Neural progenitor cell (in vitro differentiated cells): ENCODE data around the gene LMAN1. TPM values are rescaled to one million over a fixed set of nuclear protein-coding genes. Genes with fewer than 3 reads are reported as not detected.
A peak's percentile ranks its signal among the peaks of the same experiment; 100 is the strongest.

Experiments
- DNase-seq: peaks from one replicate; pipeline ENCODE4 v3.0.0-alpha.2; 2016; ENCODE audit warnings: low spot score
- H2AFZ ChIP-seq: fragments of 200-600 bp; sonication (generic); replicated peaks from 2 replicates; pipeline ENCODE4 v1.6.1; 2016; ENCODE audit warnings: antibody characterized with exemption
- H3F3A ChIP-seq: fragments of 200-600 bp; sonication (generic); 2 replicates; pipeline ENCODE4 v1.6.1; 2016; ENCODE audit warnings: antibody characterized with exemption, low read depth
- H3K27ac ChIP-seq: fragments of 200-600 bp; sonication (generic); 2 replicates; pipeline ENCODE4 v1.5.1; 2016; ENCODE audit warnings: mild to moderate bottlenecking
- H3K27me3 ChIP-seq: fragments of 200-600 bp; sonication (generic); 2 replicates; pipeline ENCODE4 v1.6.1; 2016; ENCODE audit warnings: mild to moderate bottlenecking, moderate library complexity
- H3K36me3 ChIP-seq: fragments of 200-600 bp; sonication (generic); 2 replicates; pipeline ENCODE4 v1.5.1; 2016
- H3K4me1 ChIP-seq: fragments of 200-600 bp; sonication (generic); 2 replicates; pipeline ENCODE4 v1.6.1; 2016; ENCODE audit warnings: mixed run types
- H3K4me2 ChIP-seq: fragments of 200-600 bp; sonication (generic); 2 replicates; pipeline ENCODE4 v1.6.1; 2016
- H3K4me3 ChIP-seq: fragments of 200-600 bp; sonication (generic); 2 replicates; pipeline ENCODE4 v1.5.1; 2016
- H3K79me2 ChIP-seq: fragments of 200-600 bp; sonication (generic); 2 replicates; pipeline ENCODE4 v1.6.1; 2016; ENCODE audit warnings: low read depth
- H3K9ac ChIP-seq: fragments of 200-600 bp; sonication (generic); 2 replicates; pipeline ENCODE4 v1.6.1; 2016
- H3K9me3 ChIP-seq: fragments of 200-600 bp; sonication (generic); 2 replicates; pipeline ENCODE4 v1.5.1; 2016; ENCODE audit warnings: low read depth
- H4K20me1 ChIP-seq: fragments of 200-600 bp; sonication (generic); 2 replicates; pipeline ENCODE4 v1.6.1; 2016; ENCODE audit warnings: low read depth
- H3K27ac Mint-ChIP-seq: 3 replicates; pipeline ENCODE4 v1.8.0; 2021; ENCODE audit warnings: mixed read lengths
- H3K27me3 Mint-ChIP-seq: 2 replicates; pipeline ENCODE4 v1.8.0; 2022; ENCODE audit warnings: low read depth, mild to moderate bottlenecking, inconsistent platforms, moderate library complexity, mixed read lengths; ENCODE audit not compliant: insufficient read depth
- H3K36me3 Mint-ChIP-seq: 3 replicates; pipeline ENCODE4 v1.8.0; 2021; ENCODE audit warnings: mixed read lengths
- H3K4me1 Mint-ChIP-seq: 3 replicates; pipeline ENCODE4 v1.8.0; 2021; ENCODE audit warnings: mixed read lengths
- H3K4me3 Mint-ChIP-seq: 3 replicates; pipeline ENCODE4 v1.8.0; 2021; ENCODE audit warnings: mild to moderate bottlenecking, moderate library complexity, mixed read lengths
- H3K9me3 Mint-ChIP-seq: 3 replicates; pipeline ENCODE4 v1.8.0; 2020; ENCODE audit warnings: mixed read lengths
- EZH2 ChIP-seq: fragments of 200-600 bp; sonication (generic); IDR thresholded peaks from 2 replicates; pipeline ENCODE4 v1.6.1; 2017; ENCODE audit warnings: antibody characterized with exemption, mild to moderate bottlenecking, moderate library complexity
- EZH2phosphoT487 ChIP-seq: fragments of 200-600 bp; sonication (generic); IDR thresholded peaks from 2 replicates; pipeline ENCODE4 v1.6.1; 2017; ENCODE audit warnings: antibody characterized with exemption
- total RNA-seq: library from RNA; depleted of rRNA; stranded (reverse); fragments of >200 nt; gene quantifications from 2 replicates; pipeline ENCODE4 v1.2.3, GENCODE V29; 2015; ENCODE audit warnings: low replicate concordance
- TF ChIP-seq, protein P1 (sequence below): fragments of 200-600 bp; sonication (generic); IDR thresholded peaks from 2 replicates; pipeline ENCODE4 v1.5.1; 2017; ENCODE audit warnings: antibody characterized with exemption, mild to moderate bottlenecking

The LMAN1 gene
- total RNA-seq, 1 donor from 2014 or later: 338 TPM

- Mint-ChIP-seq H3K27ac (no peak overlapping the region), H3K4me1 (peaks cover 60% of the 10 kb centered on the region), H3K9me3 (peaks cover 4% of the 10 kb centered on the region), H3K27me3 (peaks cover 8% of the 10 kb centered on the region), H3K4me3 (no peak overlapping the region), H3K36me3 (no peaks in the 10 kb centered on the region)
- peak; percentile 26 for DNase-seq
- peak overlapping the region; percentile 86 for H3K27ac ChIP-seq
- H3K4me2 ChIP-seq: peak overlapping the region; percentile 63
- peaks cover 75% of the 10 kb centered on the region for H3K4me1 ChIP-seq
- no peak for TF ChIP-seq EZH2
- TF ChIP-seq EZH2phosphoT487: no peak
- TF ChIP-seq, protein P1, sequence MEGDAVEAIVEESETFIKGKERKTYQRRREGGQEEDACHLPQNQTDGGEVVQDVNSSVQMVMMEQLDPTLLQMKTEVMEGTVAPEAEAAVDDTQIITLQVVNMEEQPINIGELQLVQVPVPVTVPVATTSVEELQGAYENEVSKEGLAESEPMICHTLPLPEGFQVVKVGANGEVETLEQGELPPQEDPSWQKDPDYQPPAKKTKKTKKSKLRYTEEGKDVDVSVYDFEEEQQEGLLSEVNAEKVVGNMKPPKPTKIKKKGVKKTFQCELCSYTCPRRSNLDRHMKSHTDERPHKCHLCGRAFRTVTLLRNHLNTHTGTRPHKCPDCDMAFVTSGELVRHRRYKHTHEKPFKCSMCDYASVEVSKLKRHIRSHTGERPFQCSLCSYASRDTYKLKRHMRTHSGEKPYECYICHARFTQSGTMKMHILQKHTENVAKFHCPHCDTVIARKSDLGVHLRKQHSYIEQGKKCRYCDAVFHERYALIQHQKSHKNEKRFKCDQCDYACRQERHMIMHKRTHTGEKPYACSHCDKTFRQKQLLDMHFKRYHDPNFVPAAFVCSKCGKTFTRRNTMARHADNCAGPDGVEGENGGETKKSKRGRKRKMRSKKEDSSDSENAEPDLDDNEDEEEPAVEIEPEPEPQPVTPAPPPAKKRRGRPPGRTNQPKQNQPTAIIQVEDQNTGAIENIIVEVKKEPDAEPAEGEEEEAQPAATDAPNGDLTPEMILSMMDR: no peak
- H4K20me1 ChIP-seq: no peaks in the 10 kb centered on the region
- H3K9ac ChIP-seq: no peak overlapping the region
- H3K79me2 ChIP-seq: no peaks in the 10 kb centered on the region
- no peaks in the 10 kb centered on the region for H3K27me3 ChIP-seq
- no peak overlapping the region for H2AFZ ChIP-seq
- no peaks in the 10 kb centered on the region for H3K9me3 ChIP-seq
- H3K36me3 ChIP-seq: no peaks in the 10 kb centered on the region
- H3F3A ChIP-seq: peaks cover 74% of the 10 kb centered on the region
- no peak overlapping the region for H3K4me3 ChIP-seq
These were observed 28.9 kb upstream of the LMAN1 start for GRCh38 chr18:59387687-59388565.

- Mint-ChIP-seq H3K36me3 (no peaks in the 10 kb centered on the region), H3K4me1 (peaks cover 66% of the 10 kb centered on the region)
These were observed 28.0 kb upstream of the LMAN1 start for GRCh38 chr18:59386909-59387686.

DNA sequence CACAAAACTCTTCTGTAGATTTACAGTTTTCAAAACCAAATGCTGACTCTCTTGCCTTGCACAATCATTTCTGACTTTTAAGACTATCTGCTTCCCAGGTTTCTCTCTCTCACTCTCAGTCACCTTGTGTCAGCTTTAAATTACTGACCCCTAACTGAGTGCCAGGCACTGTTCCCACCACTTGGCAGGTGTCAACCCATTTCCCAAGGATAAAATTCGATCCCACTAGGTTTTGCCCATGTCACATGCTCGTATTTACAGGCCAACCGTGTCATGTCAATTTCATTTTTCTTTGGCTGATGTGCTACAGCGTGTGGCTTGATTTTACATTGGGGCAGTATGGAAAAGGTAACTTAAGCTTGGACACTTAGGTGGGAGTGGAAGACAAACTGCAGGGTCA is 26.1 kb upstream of the LMAN1 start:
- Mint-ChIP-seq H3K4me1 (peaks cover 69% of the 10 kb centered on the region), H3K4me3 (no peak overlapping the region), H3K27ac (no peak overlapping the region), H3K36me3 (no peaks in the 10 kb centered on the region), H3K27me3 (peaks cover 17% of the 10 kb centered on the region), H3K9me3 (peaks cover 4% of the 10 kb centered on the region)
- no peak overlapping the region for H3K27ac ChIP-seq
- no peaks in the 10 kb centered on the region for H3K27me3 ChIP-seq
- H3K9me3 ChIP-seq: no peaks in the 10 kb centered on the region
- no peak overlapping the region for H2AFZ ChIP-seq
- H3K4me3 ChIP-seq: no peak overlapping the region
- H4K20me1 ChIP-seq: no peaks in the 10 kb centered on the region
- H3K4me1 ChIP-seq: peaks cover 84% of the 10 kb centered on the region
- H3F3A ChIP-seq: peaks cover 74% of the 10 kb centered on the region
- H3K79me2 ChIP-seq: no peaks in the 10 kb centered on the region
- no peak for DNase-seq
- H3K9ac ChIP-seq: no peak overlapping the region
- no peaks in the 10 kb centered on the region for H3K36me3 ChIP-seq
- peak overlapping the region; percentile 75 for H3K4me2 ChIP-seq
- TF ChIP-seq EZH2 (no peak), EZH2phosphoT487 (no peak)
- TF ChIP-seq, protein P1: no peak

More at GRCh38 chr18:59386909-59387686, 28.0 kb upstream of the LMAN1 start:
- Mint-ChIP-seq H3K9me3 (no peaks in the 10 kb centered on the region), H3K27me3 (peaks cover 8% of the 10 kb centered on the region), H3K27ac (peak overlapping the region; percentile 46), H3K4me3 (peak overlapping the region; percentile 16)
- H3K36me3 ChIP-seq: no peaks in the 10 kb centered on the region
- H3K4me2 ChIP-seq: peak overlapping the region; percentile 63
- H2AFZ ChIP-seq: no peak overlapping the region
- TF ChIP-seq EZH2phosphoT487: no peak
- no peak for TF ChIP-seq EZH2
- TF ChIP-seq, protein P1: no peak
- peak overlapping the region; percentile 8 for H3K4me3 ChIP-seq
- H3F3A ChIP-seq: peaks cover 77% of the 10 kb centered on the region
- H4K20me1 ChIP-seq: no peaks in the 10 kb centered on the region
- no peaks in the 10 kb centered on the region for H3K79me2 ChIP-seq
- H3K27ac ChIP-seq: peak overlapping the region; percentile 86
- H3K9me3 ChIP-seq: no peaks in the 10 kb centered on the region
- DNase-seq: peak; percentile 86
- no peak overlapping the region for H3K9ac ChIP-seq
- no peaks in the 10 kb centered on the region for H3K27me3 ChIP-seq
- H3K4me1 ChIP-seq: peaks cover 84% of the 10 kb centered on the region
